Spinal cord (tissue), 10 donors: ENCODE results near the gene ROBO3. TPM values are rescaled to one million over a fixed set of nuclear protein-coding genes. Genes with fewer than 3 reads are reported as not detected.

Experiments used
- DNase-seq, 6 donors: peaks; one replicate each; pipeline versions ENCODE4 v3.0.0 to v3.0.0-alpha.2; 2013 to 2015; ENCODE audit warnings: low spot score in 6 of 6, low read depth in 4 of 6
- H3K27ac ChIP-seq: one replicate; pipeline ENCODE4 v1.5.1; 2013; ENCODE audit warnings: low read depth, low read length, control low read depth
- H3K27me3 ChIP-seq: one replicate; pipeline ENCODE4 v1.6.1; 2013; ENCODE audit warnings: low read length; ENCODE audit not compliant: control insufficient read depth, insufficient read depth
- H3K36me3 ChIP-seq: one replicate; pipeline ENCODE4 v1.6.1; 2013; ENCODE audit warnings: low read length; ENCODE audit not compliant: control insufficient read depth, insufficient read depth
- H3K4me1 ChIP-seq: one replicate; pipeline ENCODE4 v1.6.1; 2013; ENCODE audit warnings: low read length; ENCODE audit not compliant: control insufficient read depth, insufficient read depth
- H3K4me3 ChIP-seq: one replicate; pipeline ENCODE4 v1.5.1; 2013; ENCODE audit warnings: low read depth, low read length, control low read depth
- H3K9me3 ChIP-seq: one replicate; pipeline ENCODE4 v1.6.1; 2013; ENCODE audit warnings: low read length; ENCODE audit not compliant: control insufficient read depth, insufficient read depth
- WGBS: methylation state at CpG from one replicate; pipeline ENCODE4 v1.1.5; 2013; ENCODE audit warnings: missing lambda C conversion rate; ENCODE audit not compliant: insufficient coverage; 5-methylcytosine and 5-hydroxymethylcytosine counted together
- polyA plus RNA-seq, 2 donors: library from polyadenylated mRNA; unstranded; fragments of 120-200 nt; gene quantifications; one replicate each; pipeline ENCODE4 v1.2.1, GENCODE V29; 2013; ENCODE audit not compliant: insufficient read length in 2 of 2
- total RNA-seq, 2 donors: library from RNA; depleted of rRNA in 1 of 2; stranded (reverse); fragments of 120-200 nt in 1 of 2; fragments of >200 nt in 1 of 2; gene quantifications; one replicate each; pipeline versions ENCODE4 v1.2.3 to v1.2.4, GENCODE V29; 2013 to 2014
- donor health status: healthy.

The ROBO3 gene
- total and polyA plus RNA-seq, 4 donors, result 14.8 to 81.5 (median 59.1) TPM

DNA sequence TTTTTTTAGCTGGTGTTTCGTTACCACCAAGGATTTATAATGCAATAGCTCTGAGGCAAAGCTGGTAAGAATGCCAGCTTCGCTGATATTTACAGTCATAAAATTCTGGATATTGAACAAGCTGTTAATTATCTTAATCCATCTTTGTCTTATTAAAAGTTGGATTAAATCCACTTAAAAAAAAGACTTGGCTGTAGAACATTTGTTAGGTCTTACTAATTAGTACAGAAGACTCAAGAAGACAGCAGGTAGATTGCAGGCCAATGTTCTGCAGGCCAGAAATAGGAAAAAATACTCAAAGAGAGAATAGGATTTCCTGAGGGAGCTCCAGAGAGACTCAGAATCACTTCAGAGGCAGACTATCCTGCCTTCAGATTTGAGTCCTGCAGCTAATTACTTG lies 24.9 kb downstream of the ROBO3 start:
- Histone ChIP-seq H3K4me3 (no peak overlapping the region), H3K36me3 (no peaks in the 10 kb centered on the region), H3K27ac (no peak overlapping the region), H3K27me3 (no peaks in the 10 kb centered on the region), H3K4me1 (peaks cover 19% of the 10 kb centered on the region), H3K9me3 (no peaks in the 10 kb centered on the region)
- WGBS, result no CpG with 5 or more reads among the region's 2 CpGs
- no peak for DNase-seq

DNA sequence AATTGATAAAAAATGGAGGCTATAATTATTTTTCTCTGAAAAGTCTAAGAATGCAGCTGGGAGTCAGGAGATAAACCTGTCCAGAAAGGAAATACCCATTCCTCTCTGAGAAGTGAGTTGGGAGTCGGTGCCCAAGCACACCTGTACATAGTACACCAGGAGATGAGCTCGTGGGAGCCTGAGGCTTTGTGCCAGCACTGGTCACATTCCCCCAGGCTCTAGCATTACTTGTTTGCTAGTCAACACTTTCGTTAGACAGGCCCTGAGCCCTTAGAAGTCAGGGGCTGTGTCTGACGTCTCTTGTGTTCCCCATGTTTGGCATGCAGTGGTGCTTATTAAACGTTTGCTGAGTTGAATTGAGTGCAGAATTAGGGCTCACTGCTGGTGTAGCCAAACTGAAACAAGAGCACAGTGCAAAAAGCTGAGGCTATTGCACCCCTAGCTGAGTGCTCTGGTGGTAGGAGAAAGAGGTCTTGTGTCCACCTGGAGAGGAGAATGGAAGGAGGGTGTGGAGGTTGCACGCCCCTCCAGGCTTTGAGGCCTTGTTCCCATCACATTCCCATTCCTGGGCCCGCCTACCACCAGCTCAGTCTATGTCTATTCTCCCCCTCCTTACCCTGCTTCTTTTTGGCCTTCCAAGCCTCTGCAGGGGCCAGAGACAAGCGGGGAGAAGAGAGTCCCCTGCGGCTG lies 25.6 kb downstream of the ROBO3 start:
- Histone ChIP-seq H3K27me3 (no peaks in the 10 kb centered on the region), H3K36me3 (no peaks in the 10 kb centered on the region), H3K4me3 (no peak overlapping the region), H3K27ac (no peak overlapping the region), H3K4me1 (peaks cover 23% of the 10 kb centered on the region), H3K9me3 (no peaks in the 10 kb centered on the region)
- DNase-seq, result no peak
- WGBS, result 64% methylated on average over 6 of the region's 9 CpGs

DNA sequence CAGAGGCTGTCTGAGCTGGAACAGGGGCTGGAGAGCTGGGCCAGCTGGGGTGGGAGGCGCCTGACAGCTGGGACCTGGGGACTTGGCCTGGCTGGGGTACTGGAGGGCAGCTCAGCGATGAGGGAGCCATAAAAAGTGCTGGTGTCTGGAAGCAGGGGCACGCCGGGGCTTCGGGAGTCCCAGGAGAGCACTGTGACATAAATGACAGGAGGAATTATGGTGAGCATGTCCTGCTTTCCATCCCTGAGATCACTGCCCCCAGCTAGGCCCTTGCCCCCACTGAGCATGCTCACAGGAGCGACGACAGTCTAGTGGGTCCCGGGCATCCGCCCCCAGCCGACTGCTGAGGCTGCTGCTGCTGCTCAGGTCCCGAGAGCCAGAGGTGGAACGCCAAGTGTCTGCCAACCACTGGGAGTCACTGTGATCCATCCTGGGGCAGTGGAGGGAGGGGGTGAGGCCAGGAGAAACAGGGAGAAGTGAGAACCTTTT lies 26.2 kb downstream of the ROBO3 start:
- no peaks in the 10 kb centered on the region for H3K36me3 ChIP-seq
- H3K4me1 ChIP-seq, result peaks cover 23% of the 10 kb centered on the region
- H3K27ac ChIP-seq, result no peak overlapping the region

DNA sequence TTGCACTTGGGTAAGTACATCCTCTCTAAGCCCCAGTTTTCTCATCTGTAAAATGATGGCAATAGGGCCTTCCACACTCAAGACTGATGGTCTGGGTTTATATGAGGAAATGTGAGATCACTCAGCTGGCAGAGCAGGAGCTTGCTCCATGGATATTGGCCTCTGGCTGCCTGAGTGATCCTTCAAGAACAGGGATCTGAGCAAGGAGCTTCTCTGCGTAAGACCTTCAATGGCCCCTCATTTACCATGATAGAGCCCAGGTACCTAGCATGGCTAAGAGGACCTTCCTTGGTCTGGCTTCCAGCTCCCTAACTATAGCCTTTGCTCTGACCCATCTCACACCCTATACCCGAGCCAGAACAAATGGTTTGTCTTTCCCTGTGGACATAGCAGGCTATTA lies 26.9 kb downstream of the ROBO3 start:
- H3K4me1 ChIP-seq, result peaks cover 28% of the 10 kb centered on the region
- no peaks in the 10 kb centered on the region for H3K36me3 ChIP-seq
- H3K27me3 ChIP-seq, result no peaks in the 10 kb centered on the region
- 90% methylated on average over 2 of the region's 2 CpGs for WGBS
- no peak for DNase-seq
- no peak overlapping the region for H3K27ac ChIP-seq
- no peak overlapping the region for H3K4me3 ChIP-seq
- no peaks in the 10 kb centered on the region for H3K9me3 ChIP-seq

More for the DNA sequence above, 26.2 kb downstream of the ROBO3 start:
- H3K9me3 ChIP-seq, result no peaks in the 10 kb centered on the region
- 46% methylated on average over 9 of the region's 12 CpGs for WGBS
- no peaks in the 10 kb centered on the region for H3K27me3 ChIP-seq
- no peak for DNase-seq
- no peak overlapping the region for H3K4me3 ChIP-seq

- Histone ChIP-seq H3K4me3 (no peak overlapping the region), H3K4me1 (peaks cover 35% of the 10 kb centered on the region), H3K27me3 (no peaks in the 10 kb centered on the region), H3K36me3 (no peaks in the 10 kb centered on the region), H3K27ac (no peak overlapping the region), H3K9me3 (no peaks in the 10 kb centered on the region)
- 83% methylated on average over 8 of the region's 9 CpGs for WGBS
- DNase-seq, result no peak
Observed at GRCh38 chr11:124892750-124893454, 27.7 kb downstream of the ROBO3 start.

DNA sequence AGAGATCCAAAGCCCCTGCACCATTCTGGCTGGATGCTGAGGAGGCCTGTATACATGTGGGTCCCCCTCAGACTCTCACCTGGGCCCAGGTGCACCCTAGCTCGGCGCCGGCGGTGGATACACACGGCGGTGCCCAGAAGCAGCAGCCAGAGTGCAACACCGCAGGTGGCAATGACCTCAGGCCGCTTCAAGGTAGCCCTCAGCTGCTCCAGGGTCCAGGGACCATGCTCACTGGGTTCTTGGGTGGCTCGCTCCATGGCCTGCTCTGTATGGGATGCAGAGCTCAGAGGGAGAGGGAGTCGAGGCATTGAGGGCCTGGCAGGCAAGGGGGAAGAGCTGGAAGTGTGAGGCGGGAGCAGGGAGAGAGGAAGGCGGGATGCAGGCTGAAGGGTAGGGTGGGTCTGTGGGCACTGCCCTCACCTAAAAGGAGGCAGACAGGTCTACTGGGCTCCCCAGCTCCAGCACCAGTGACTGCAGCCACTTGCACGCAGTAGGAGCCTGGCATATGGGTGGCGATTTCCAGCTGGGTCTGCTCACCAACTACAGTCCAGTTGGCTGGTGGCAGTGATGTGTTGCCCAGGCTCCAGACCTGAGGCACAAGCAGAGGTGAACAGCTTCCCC lies 28.7 kb downstream of the ROBO3 start:
- Histone ChIP-seq H3K9me3 (no peaks in the 10 kb centered on the region), H3K27me3 (no peaks in the 10 kb centered on the region), H3K27ac (no peak overlapping the region), H3K4me1 (peaks cover 44% of the 10 kb centered on the region), H3K36me3 (no peaks in the 10 kb centered on the region), H3K4me3 (no peak overlapping the region)
- 93% methylated on average over 14 of the region's 14 CpGs for WGBS
- no peak for DNase-seq

GRCh38 chr11:124894606-124895430 lies 29.6 kb downstream of the ROBO3 start:
- 86% methylated on average over 3 of the region's 4 CpGs for WGBS
- H3K4me1 ChIP-seq, result peaks cover 51% of the 10 kb centered on the region
- H3K4me3 ChIP-seq, result no peak overlapping the region
- DNase-seq, result no peak
- no peaks in the 10 kb centered on the region for H3K9me3 ChIP-seq
- H3K36me3 ChIP-seq, result no peaks in the 10 kb centered on the region
- no peaks in the 10 kb centered on the region for H3K27me3 ChIP-seq
- no peak overlapping the region for H3K27ac ChIP-seq

- Histone ChIP-seq H3K36me3 (no peaks in the 10 kb centered on the region), H3K4me1 (peaks cover 55% of the 10 kb centered on the region), H3K27ac (no peak overlapping the region), H3K27me3 (no peaks in the 10 kb centered on the region), H3K4me3 (peak overlapping the region; percentile 14), H3K9me3 (no peaks in the 10 kb centered on the region)
- WGBS, result 85% methylated on average over 20 of the region's 20 CpGs
- no peak for DNase-seq
Observed at GRCh38 chr11:124895471-124895971, 30.3 kb downstream of the ROBO3 start.

GRCh38 chr11:124896071-124896750 lies 31.0 kb downstream of the ROBO3 start:
- Histone ChIP-seq H3K4me1 (peaks cover 48% of the 10 kb centered on the region), H3K9me3 (no peaks in the 10 kb centered on the region), H3K27me3 (no peaks in the 10 kb centered on the region), H3K27ac (no peak overlapping the region), H3K36me3 (no peaks in the 10 kb centered on the region), H3K4me3 (peak overlapping the region; percentile 14)
- 83% methylated on average over 7 of the region's 16 CpGs for WGBS
- no peak for DNase-seq
